GM19351 (cell line): ENCODE data around the gene DCTD.

Experiments used
- ATAC-seq: cut with Tn5 transposase; IDR thresholded peaks from one replicate; pipeline ENCODE4 v1.9.1; 2021; ENCODE audit warnings: mild to moderate bottlenecking, moderate library complexity; ENCODE audit not compliant: unreplicated experiment

The DCTD gene

GRCh38 chr4:182874304-182874751, 42.9 kb downstream of the DCTD start:
- no peak for ATAC-seq

- ATAC-seq: no peak
Observed at GRCh38 chr4:182873726-182874125, 43.5 kb downstream of the DCTD start.

GRCh38 chr4:182873289-182873688, 43.9 kb downstream of the DCTD start:
- ATAC-seq: no peak

- no peak for ATAC-seq
Observed at GRCh38 chr4:182872886-182873285, 44.3 kb downstream of the DCTD start.

- ATAC-seq: no peak
Observed at GRCh38 chr4:182871616-182872015, 45.6 kb downstream of the DCTD start.

- no peak for ATAC-seq
Observed at GRCh38 chr4:182869697-182870096, 47.5 kb downstream of the DCTD start.

GRCh38 chr4:182866746-182867145, 50.4 kb downstream of the DCTD start:
- ATAC-seq: no peak

GRCh38 chr4:182863501-182863900, 53.7 kb downstream of the DCTD start:
- no peak for ATAC-seq

- ATAC-seq: no peak
Observed at GRCh38 chr4:182862921-182863320, 54.3 kb downstream of the DCTD start.

GRCh38 chr4:182862141-182862875, 54.9 kb downstream of the DCTD start:
- ATAC-seq: no peak

GRCh38 chr4:182861346-182861745, 55.8 kb downstream of the DCTD start:
- ATAC-seq: no peak

GRCh38 chr4:182859730-182860129, 57.5 kb downstream of the DCTD start:
- no peak for ATAC-seq

GRCh38 chr4:182858711-182859110, 58.5 kb downstream of the DCTD start:
- no peak for ATAC-seq

- ATAC-seq: no peak
Observed at GRCh38 chr4:182856862-182857261, 60.3 kb downstream of the DCTD start.

- no peak for ATAC-seq
Observed at GRCh38 chr4:182855877-182856276, 61.3 kb downstream of the DCTD start.

GRCh38 chr4:182855312-182855711, 61.9 kb downstream of the DCTD start:
- no peak for ATAC-seq

GRCh38 chr4:182854466-182854865, 62.7 kb downstream of the DCTD start:
- no peak for ATAC-seq

- ATAC-seq: no peak
Observed at GRCh38 chr4:182853731-182854330, 63.4 kb downstream of the DCTD start.

GRCh38 chr4:182848685-182849084, 68.5 kb downstream of the DCTD start:
- ATAC-seq: no peak

GRCh38 chr4:182847576-182848450, 69.4 kb downstream of the DCTD start:
- ATAC-seq: no peak

- no peak for ATAC-seq
Observed at GRCh38 chr4:182846036-182846435, 71.2 kb downstream of the DCTD start.

- no peak for ATAC-seq
Observed at GRCh38 chr4:182845618-182846017, 71.6 kb downstream of the DCTD start.
